MCF 10A (cell line): Measurements from ENCODE around the gene MAPKAPK5. TPM values are rescaled to one million over a fixed set of nuclear protein-coding genes. Genes with fewer than 3 reads are reported as not detected.
A peak's percentile ranks its signal among the peaks of the same experiment; 100 is the strongest.
"Not testable (repeated sequence)": the region's sequence is repeated elsewhere in the genome, so short reads cannot be mapped to it uniquely, and the experiment has no call there.

ENCODE experiments used
- BruUV-seq: library from RNA; stranded (reverse); fragments of 400-500 nt; replicated peaks from 2 replicates; lab custom pipeline; 2021; lab: Mats Ljungman, UMichigan
- CTCF ChIA-PET: fragments of 300-600 bp; sonication (Branson Sonifier 250); formaldehyde crosslinking; extraction: SDS; loops from one replicate; lab custom pipeline; 2021; ENCODE audit warnings: antibody characterized with exemption, inconsistent platforms; lab: Yijun Ruan, JAX
- POLR2A ChIA-PET: fragments of 300-600, 350-650 bp; sonication (Branson Sonifier 250); formaldehyde crosslinking; extraction: SDS; loops from one replicate; lab custom pipeline; 2020; ENCODE audit warnings: antibody characterized with exemption, inconsistent platforms; lab: Yijun Ruan, JAX
- DNase-seq: peaks from one replicate; pipeline ENCODE4 v3.0.0-alpha.2; 2018; ENCODE audit not compliant: unreplicated experiment
- H3K27ac Mint-ChIP-seq: one replicate; pipeline ENCODE4 v1.8.0; 2022; ENCODE audit warnings: mild to moderate bottlenecking, low read depth, mixed read lengths; ENCODE audit not compliant: unreplicated experiment
- H3K27me3 Mint-ChIP-seq: one replicate; pipeline ENCODE4 v1.8.0; 2022; ENCODE audit warnings: mixed read lengths; ENCODE audit not compliant: insufficient read depth, unreplicated experiment
- H3K36me3 Mint-ChIP-seq: one replicate; pipeline ENCODE4 v1.8.0; 2022; ENCODE audit warnings: mild to moderate bottlenecking, moderate library complexity, mixed read lengths; ENCODE audit not compliant: insufficient read depth, unreplicated experiment
- H3K4me1 Mint-ChIP-seq: one replicate; pipeline ENCODE4 v1.8.0; 2022; ENCODE audit warnings: mixed read lengths; ENCODE audit not compliant: insufficient read depth, unreplicated experiment
- H3K4me3 Mint-ChIP-seq: one replicate; pipeline ENCODE4 v1.8.0; 2022; ENCODE audit warnings: mild to moderate bottlenecking, moderate library complexity, mixed read lengths; ENCODE audit not compliant: unreplicated experiment
- H3K9me3 Mint-ChIP-seq: one replicate; pipeline ENCODE4 v1.8.0; 2022; ENCODE audit warnings: mixed read lengths; ENCODE audit not compliant: unreplicated experiment
- CTCF ChIP-seq: fragments of 200-600 bp; IDR thresholded peaks from one replicate; pipeline ENCODE4 v1.8.0; 2022; ENCODE audit warnings: antibody characterized with exemption, mild to moderate bottlenecking; ENCODE audit not compliant: unreplicated experiment
- intact Hi-C: fragments of 100-400 bp; cut with micrococcal nuclease; formaldehyde crosslinking; loops from 2 replicates; pipeline ENCODE4 v1.14.1; 2022
- total RNA-seq: library from RNA; stranded (reverse); gene quantifications from 2 replicates; pipeline ENCODE4 v1.2.3, GENCODE V29; 2022

The MAPKAPK5 gene
- total RNA-seq, 1 experiment from 2014 or later, result 51.3 TPM

- Mint-ChIP-seq H3K4me1 (no peaks in the 10 kb centered on the region), H3K4me3 (no peak overlapping the region), H3K36me3 (no peaks in the 10 kb centered on the region), H3K27me3 (peaks cover 46% of the 10 kb centered on the region), H3K27ac (no peak overlapping the region), H3K9me3 (no peaks in the 10 kb centered on the region)
- POLR2A ChIA-PET, result no interaction called here
- CTCF ChIA-PET, result interaction anchor here (1.8 kb wide), 1 partner anchor 11 kb away, joined by 5 read pairs; no protein-coding TSS in a partner anchor
- no peak for TF ChIP-seq CTCF
- no peak for DNase-seq
- BruUV-seq, result no TSS peak
- intact Hi-C loops, result no loop called here
Measured at GRCh38 chr12:111823891-111824290, 18.1 kb upstream of the MAPKAPK5 start.

- POLR2A ChIA-PET, H3K9me3 Mint-ChIP-seq, H3K36me3 Mint-ChIP-seq, BruUV-seq, H3K27ac Mint-ChIP-seq, H3K4me3 Mint-ChIP-seq, intact Hi-C loops, H3K4me1 Mint-ChIP-seq: not testable (repeated sequence)
- peaks cover 43% of the 10 kb centered on the region for H3K27me3 Mint-ChIP-seq
- DNase-seq, result peak; percentile 5
- peak; percentile 27 for TF ChIP-seq CTCF
- CTCF ChIA-PET, result interaction anchor here (1.4 kb wide), 1 partner anchor 70 kb away, joined by 4 read pairs; no protein-coding TSS in a partner anchor
Measured at GRCh38 chr12:111824312-111824711, 17.7 kb upstream of the MAPKAPK5 start.

- H3K4me3 Mint-ChIP-seq, result no peak overlapping the region
- ChIA-PET POLR2A (interaction anchor here (3.5 kb wide), 1 partner anchor 16 kb away, joined by 18 read pairs; the partner anchor contains the start of gene MAPKAPK5), CTCF (interaction anchor here (0.9 to 1.4 kb wide), 2 partner anchors 13 to 71 kb away, joined by 4 read pairs; no protein-coding TSS in a partner anchor)
- no peaks in the 10 kb centered on the region for H3K4me1 Mint-ChIP-seq
- no peak for TF ChIP-seq CTCF
- peaks cover 31% of the 10 kb centered on the region for H3K27me3 Mint-ChIP-seq
- DNase-seq, result no peak
- no peak overlapping the region for H3K27ac Mint-ChIP-seq
- intact Hi-C loops, result no loop called here
- BruUV-seq, result no TSS peak
- no peaks in the 10 kb centered on the region for H3K36me3 Mint-ChIP-seq
- no peaks in the 10 kb centered on the region for H3K9me3 Mint-ChIP-seq
Measured at GRCh38 chr12:111825509-111825908, 16.5 kb upstream of the MAPKAPK5 start.

- intact Hi-C loops, result no loop called here
- POLR2A ChIA-PET, result interaction anchor here (3.5 kb wide), 1 partner anchor 15 kb away, joined by 18 read pairs; the partner anchor contains the start of gene MAPKAPK5
- no peak for TF ChIP-seq CTCF
Measured at GRCh38 chr12:111826316-111826715, 15.7 kb upstream of the MAPKAPK5 start.

More at GRCh38 chr12:111826316-111826715, 15.7 kb upstream of the MAPKAPK5 start:
- H3K9me3 Mint-ChIP-seq, result no peaks in the 10 kb centered on the region
- no peaks in the 10 kb centered on the region for H3K36me3 Mint-ChIP-seq
- CTCF ChIA-PET, result interaction anchor here (0.6 to 0.9 kb wide), 2 partner anchors 14 kb away, joined by 3 to 4 read pairs; no protein-coding TSS in a partner anchor
- BruUV-seq, result no TSS peak
- H3K4me3 Mint-ChIP-seq, result no peak overlapping the region
- no peak for DNase-seq
- peaks cover 23% of the 10 kb centered on the region for H3K27me3 Mint-ChIP-seq
- no peaks in the 10 kb centered on the region for H3K4me1 Mint-ChIP-seq
- H3K27ac Mint-ChIP-seq, result no peak overlapping the region
